ENCODE measurements around the gene RAI14.
"Not testable (repeated sequence)": the region's sequence is repeated elsewhere in the genome, so short reads cannot be mapped to it uniquely, and the experiment has no call there.

The RAI14 gene

DNA sequence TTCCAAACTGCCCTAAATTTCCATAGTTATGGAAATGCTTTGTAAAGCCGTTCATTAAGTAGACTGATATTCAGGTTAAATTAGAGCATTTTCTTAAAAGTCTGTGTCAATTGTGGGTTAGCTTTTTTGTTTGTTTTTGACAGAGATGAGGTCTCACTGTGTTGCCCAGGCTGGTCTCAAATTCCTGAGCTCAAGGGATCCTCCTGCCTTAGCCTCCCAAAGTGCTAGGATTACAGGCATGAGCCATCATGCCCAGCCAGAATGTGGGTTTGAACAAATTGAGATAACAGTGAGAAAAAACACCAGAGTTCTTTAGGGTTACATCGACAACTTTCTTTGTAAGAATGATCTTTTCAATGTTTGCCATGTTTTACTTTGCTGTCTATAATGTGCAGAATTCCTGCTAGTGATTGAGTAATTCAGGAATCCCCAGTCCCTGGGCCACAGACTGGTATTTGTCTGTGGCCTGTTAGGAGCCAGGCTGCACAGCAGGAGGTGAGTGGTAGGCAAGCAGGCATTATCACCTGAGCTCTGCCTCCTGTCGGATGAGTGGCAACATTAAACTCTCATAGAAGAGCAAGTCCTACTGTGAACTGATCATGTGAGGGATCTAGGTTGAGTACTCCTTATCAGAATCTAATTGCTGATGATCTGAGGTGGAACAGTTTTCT is 80.5 kb downstream of the RAI14 start:
- DNase-seq: no peak

DNA sequence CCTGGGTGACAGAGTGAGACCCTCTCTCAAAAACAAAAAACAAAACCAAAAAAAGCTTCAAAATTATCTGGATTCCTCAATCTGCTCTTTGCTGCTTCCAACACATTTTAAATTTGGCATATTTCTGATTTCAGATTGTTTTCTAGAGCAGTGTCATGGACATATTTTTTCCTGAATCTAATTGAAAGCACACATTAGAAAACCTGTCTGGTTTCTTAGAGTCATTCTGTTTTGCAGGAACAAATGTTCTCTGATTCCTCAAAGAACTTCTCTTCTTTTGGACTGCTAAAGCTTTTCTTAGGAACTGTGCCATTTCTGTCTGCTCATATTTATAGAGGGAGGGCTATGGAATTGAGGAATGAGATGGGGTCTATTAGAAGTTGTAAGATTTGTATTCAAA is 81.6 kb downstream of the RAI14 start:
- no peak for DNase-seq

GRCh38 chr5:34738381-34738780 is 82.3 kb downstream of the RAI14 start:
- no peak for DNase-seq

- no peak for DNase-seq
These were observed 84.3 kb downstream of the RAI14 start for GRCh38 chr5:34740389-34740806.

- DNase-seq: no peak
These were observed 85.9 kb downstream of the RAI14 start for GRCh38 chr5:34742061-34742460.

DNA sequence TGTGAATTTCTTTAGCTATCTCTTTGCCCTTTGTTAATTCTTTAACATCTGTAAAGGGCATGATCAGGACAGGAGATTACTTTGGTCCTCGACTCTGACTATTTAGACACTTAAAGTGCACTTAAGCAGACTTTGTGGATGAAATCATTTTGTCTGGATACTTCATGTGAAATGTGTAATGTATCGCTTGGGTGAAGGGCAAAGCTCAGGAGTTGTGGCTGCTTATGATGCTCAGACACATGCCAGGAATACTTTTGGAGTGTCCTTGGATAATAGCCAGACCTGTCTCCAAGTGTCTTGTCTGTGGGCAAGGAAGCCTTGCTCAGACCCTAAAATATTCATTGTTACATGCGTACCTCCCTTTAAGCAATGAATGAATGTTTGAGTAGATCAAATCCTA is 87.8 kb downstream of the RAI14 start:
- DNase-seq: no peak

GRCh38 chr5:34748431-34748830 is 92.3 kb downstream of the RAI14 start:
- DNase-seq: no peak

DNA sequence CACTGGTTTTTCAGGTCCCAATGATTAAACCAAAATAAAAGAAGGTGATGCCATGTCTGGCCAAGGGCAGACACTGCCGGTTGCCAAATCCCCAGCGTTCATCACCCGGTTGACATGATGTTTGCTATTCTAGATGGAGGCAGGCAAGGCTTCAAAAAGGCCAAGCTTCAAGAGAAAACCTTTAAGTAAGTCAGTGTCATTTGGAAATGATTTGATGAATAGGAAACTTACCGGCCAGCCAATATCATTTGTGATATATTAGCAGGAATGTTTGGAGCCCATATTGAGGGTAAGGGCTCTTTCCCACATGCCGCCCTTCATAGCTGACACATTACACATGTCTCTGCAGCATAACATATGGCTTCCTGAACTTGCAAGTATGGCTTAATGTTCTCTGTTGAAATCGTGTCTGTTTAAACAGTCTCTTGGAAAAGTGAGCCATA is 93.3 kb downstream of the RAI14 start:
- no peak for DNase-seq

GRCh38 chr5:34750206-34750605 is 94.1 kb downstream of the RAI14 start:
- no peak for DNase-seq

GRCh38 chr5:34751807-34752736 is 95.9 kb downstream of the RAI14 start:
- DNase-seq: no peak

- DNase-seq: not testable (repeated sequence)
These were observed 97.1 kb downstream of the RAI14 start for GRCh38 chr5:34753236-34753635.

GRCh38 chr5:34755926-34756325 is 99.8 kb downstream of the RAI14 start:
- DNase-seq: no peak

GRCh38 chr5:34756781-34757624 is 100.9 kb downstream of the RAI14 start:
- no peak for DNase-seq

- no peak for DNase-seq
These were observed 102.4 kb downstream of the RAI14 start for GRCh38 chr5:34758514-34758913.

- DNase-seq: not testable (repeated sequence)
These were observed 103.1 kb downstream of the RAI14 start for GRCh38 chr5:34759213-34759612.

DNA sequence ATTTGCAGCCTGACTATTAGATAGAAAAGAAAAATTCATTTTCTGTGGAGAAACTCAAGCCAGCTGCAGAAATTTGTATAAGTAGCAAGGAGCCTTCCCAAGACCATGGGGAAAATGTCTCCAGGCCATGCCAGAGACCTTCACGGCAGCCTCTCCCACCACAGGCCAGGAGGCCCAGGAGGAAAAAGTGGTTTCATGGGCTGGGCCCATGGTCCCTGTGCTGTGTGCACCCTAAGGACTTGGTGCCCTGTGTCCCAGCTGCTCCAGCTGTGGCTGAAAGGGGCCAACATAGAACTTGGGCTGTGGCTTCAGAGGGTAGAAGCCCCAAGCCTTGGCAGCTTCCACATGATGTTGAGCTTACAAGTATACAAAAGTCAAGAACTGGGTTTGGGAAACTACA is 109.5 kb downstream of the RAI14 start:
- no peak for DNase-seq

DNA sequence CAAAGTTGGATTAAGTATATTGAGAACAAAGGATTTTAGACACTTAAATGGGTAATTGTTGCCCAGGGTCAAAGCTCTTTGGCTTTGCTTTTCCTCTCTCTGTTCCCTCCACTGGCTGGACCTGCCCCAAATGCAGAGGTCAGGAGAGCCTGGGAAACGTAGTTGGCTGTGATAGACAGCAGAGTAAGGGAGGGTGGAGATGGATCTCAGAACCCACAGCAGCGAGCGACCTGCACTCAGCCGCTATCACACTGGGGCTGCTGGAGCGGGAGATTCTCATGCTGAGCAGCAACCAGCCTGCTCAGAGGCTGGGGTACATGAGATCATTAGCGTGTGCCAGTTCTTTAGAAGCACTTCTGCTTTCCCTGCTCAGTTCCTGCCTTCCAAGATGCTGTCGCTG is 111.1 kb downstream of the RAI14 start:
- no peak for DNase-seq

- no peak for DNase-seq
These were observed 114.4 kb downstream of the RAI14 start for GRCh38 chr5:34770486-34770885.

DNA sequence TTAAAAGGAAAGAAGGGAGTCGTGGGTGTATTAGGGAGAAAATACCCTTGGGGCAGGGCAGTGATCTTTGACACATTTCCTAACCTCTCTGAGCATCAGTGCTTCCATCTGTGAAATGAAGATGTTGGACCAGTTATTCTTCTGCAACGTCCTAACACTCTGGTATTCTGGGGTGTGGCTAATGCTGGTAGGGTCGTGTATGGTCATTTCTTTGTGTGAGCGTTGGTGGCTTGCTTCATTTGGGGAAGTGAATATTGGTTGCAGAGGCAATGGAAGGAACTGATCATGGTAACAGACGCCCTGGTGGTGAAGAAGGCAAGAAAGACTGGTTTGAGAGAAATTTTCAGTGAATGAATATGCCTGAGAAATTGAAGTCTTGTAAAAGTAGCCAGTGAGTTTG is 114.9 kb downstream of the RAI14 start:
- DNase-seq: no peak

DNA sequence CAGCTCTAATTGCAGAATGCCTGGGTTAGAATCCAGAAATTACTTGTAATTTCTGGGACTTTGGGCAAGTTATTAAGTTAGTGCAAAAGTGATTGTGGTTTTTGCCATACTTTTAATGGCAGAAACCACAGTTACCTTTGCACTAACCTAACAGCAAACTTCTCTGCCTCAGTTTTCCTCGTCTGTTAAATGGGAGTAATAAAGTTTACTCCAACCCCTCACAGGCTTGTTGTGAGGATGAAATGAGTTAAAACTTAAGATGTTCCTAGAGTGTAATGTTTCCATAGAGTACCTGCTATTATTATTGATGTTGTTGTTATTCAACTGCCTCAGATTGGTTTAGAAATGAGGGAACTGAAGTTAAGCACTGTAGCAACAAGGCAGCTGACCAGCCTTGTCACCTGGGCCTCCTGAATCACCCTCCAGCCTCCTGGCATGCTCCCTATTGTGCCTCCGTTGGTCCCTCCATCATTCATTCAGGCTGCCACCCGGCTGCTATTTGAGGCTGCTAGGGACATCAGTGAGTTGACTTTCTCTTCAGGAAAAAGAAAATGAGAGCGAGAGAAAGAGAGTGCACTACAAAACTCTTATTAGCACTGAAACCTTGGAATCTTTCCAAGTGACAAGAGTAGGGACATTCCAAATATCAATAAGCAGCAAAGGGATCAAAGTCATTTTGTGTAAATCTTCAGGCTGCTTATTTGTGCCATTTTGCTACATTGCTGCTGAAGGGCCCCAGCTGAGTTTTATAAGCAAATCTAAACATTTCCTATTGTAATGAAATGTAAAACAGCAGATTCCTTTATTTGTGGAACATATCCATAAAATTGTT is 116.4 kb downstream of the RAI14 start:
- DNase-seq: no peak

DNA sequence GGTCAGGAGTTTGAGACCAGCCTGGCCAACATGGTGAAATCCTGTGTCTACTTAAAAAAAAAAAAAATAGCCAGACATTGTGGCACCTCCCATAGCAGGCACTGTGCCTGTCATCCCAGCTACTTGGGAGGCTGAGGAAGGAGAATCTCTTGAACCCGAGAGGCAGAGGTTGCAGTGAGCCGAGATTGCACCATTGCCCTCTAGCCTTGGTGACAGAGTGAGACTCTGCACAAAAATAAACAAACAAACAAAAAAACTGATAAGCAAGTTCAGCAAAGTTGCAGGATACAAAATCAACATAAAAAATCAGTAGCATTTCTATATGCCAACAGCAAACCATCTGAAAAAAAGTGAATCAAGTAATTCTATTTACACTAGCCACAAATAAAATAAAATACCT is 118.0 kb downstream of the RAI14 start:
- DNase-seq: no peak

DNA sequence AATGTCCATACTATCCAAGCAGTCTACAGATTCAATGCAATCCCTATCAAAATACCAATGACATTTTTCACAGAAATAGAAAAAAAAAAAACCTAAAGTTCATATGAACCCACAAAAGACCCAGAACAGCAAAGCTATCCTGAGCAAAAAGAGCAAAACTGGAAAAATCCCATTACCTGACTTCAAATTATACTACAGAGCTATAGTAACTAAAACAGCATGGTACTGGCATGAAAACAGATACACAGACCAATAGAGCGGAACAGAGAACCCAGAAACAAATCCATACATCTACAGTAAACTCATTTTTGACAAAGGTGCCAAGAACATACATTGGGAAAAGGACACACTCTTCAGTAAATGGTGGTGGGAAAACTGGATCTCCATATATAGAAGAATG is 118.5 kb downstream of the RAI14 start:
- not testable (repeated sequence) for DNase-seq
